NCI-H2107 (cell line): Measurements from ENCODE around the gene DHRS7B.
"Not testable (repeated sequence)": the region's sequence is repeated elsewhere in the genome, so short reads cannot be mapped to it uniquely, and the experiment has no call there.

Experiments
- DNase-seq: peaks from one replicate; lab custom pipeline; 2025; lab: John Stamatoyannopoulos, UW

Gene DHRS7B

GRCh38 chr17:21177854-21178600 lies 51.3 kb downstream of the DHRS7B start:
- no peak for DNase-seq

GRCh38 chr17:21183468-21183867 lies 56.7 kb downstream of the DHRS7B start:
- DNase-seq, result no peak

- DNase-seq, result no peak
These were observed 57.8 kb downstream of the DHRS7B start for GRCh38 chr17:21184570-21184969.

GRCh38 chr17:21185061-21185460 lies 58.3 kb downstream of the DHRS7B start:
- no peak for DNase-seq

GRCh38 chr17:21186399-21187187 lies 59.8 kb downstream of the DHRS7B start:
- no peak for DNase-seq

GRCh38 chr17:21189361-21189760 lies 62.6 kb downstream of the DHRS7B start:
- no peak for DNase-seq

GRCh38 chr17:21190078-21190477 lies 63.3 kb downstream of the DHRS7B start:
- DNase-seq, result no peak

- no peak for DNase-seq
These were observed 64.9 kb downstream of the DHRS7B start for GRCh38 chr17:21191698-21192097.

- DNase-seq, result not testable (repeated sequence)
These were observed 65.7 kb downstream of the DHRS7B start for GRCh38 chr17:21192414-21192813.

GRCh38 chr17:21193031-21193430 lies 66.3 kb downstream of the DHRS7B start:
- DNase-seq, result no peak

- no peak for DNase-seq
These were observed 67.5 kb downstream of the DHRS7B start for GRCh38 chr17:21194226-21194625.

GRCh38 chr17:21194703-21195102 lies 67.9 kb downstream of the DHRS7B start:
- DNase-seq, result no peak

- DNase-seq, result no peak
These were observed 69.4 kb downstream of the DHRS7B start for GRCh38 chr17:21196126-21196525.

GRCh38 chr17:21198411-21198810 lies 71.6 kb downstream of the DHRS7B start:
- DNase-seq, result no peak

GRCh38 chr17:21199311-21199710 lies 72.5 kb downstream of the DHRS7B start:
- DNase-seq, result no peak

GRCh38 chr17:21199856-21200255 lies 73.1 kb downstream of the DHRS7B start:
- DNase-seq, result no peak

GRCh38 chr17:21200590-21201297 lies 74.0 kb downstream of the DHRS7B start:
- DNase-seq, result no peak

GRCh38 chr17:21201298-21201595 lies 74.5 kb downstream of the DHRS7B start:
- DNase-seq, result no peak

- DNase-seq, result no peak
These were observed 75.1 kb downstream of the DHRS7B start for GRCh38 chr17:21201874-21202273.

- DNase-seq, result no peak
These were observed 75.7 kb downstream of the DHRS7B start for GRCh38 chr17:21202512-21202911.

- DNase-seq, result no peak
These were observed 78.2 kb downstream of the DHRS7B start for GRCh38 chr17:21204935-21205334.

- DNase-seq, result no peak
These were observed 81.6 kb downstream of the DHRS7B start for GRCh38 chr17:21208352-21208751.
